ENCODE measurements around the gene GP5.

- no peak for TF ChIP-seq EZH2 (IDR thresholded peaks at IDR 0.05; ENCODE audit: borderline replicate concordance, insufficient read depth, low read depth, low read length, poor library complexity, severe bottlenecking)
- TF ChIP-seq, protein P1, sequence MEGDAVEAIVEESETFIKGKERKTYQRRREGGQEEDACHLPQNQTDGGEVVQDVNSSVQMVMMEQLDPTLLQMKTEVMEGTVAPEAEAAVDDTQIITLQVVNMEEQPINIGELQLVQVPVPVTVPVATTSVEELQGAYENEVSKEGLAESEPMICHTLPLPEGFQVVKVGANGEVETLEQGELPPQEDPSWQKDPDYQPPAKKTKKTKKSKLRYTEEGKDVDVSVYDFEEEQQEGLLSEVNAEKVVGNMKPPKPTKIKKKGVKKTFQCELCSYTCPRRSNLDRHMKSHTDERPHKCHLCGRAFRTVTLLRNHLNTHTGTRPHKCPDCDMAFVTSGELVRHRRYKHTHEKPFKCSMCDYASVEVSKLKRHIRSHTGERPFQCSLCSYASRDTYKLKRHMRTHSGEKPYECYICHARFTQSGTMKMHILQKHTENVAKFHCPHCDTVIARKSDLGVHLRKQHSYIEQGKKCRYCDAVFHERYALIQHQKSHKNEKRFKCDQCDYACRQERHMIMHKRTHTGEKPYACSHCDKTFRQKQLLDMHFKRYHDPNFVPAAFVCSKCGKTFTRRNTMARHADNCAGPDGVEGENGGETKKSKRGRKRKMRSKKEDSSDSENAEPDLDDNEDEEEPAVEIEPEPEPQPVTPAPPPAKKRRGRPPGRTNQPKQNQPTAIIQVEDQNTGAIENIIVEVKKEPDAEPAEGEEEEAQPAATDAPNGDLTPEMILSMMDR (IDR thresholded peaks at IDR 0.05), result no peak
These were observed 17.6 kb downstream of the GP5 start for GRCh38 chr3:194381460-194381875.
